K562 (cell line): ENCODE data around the gene HERC5. TPM values are rescaled to one million over a fixed set of nuclear protein-coding genes. Genes with fewer than 3 reads are reported as not detected.
A peak's percentile ranks its signal among the peaks of the same experiment; 100 is the strongest.

ENCODE experiments used
- ATAC-seq: fragments of 200-7000 bp; cut with Tn5 transposase; 3 replicates; pipeline ENCODE4 v1.9.1; 2020; ENCODE audit warnings: moderate library complexity
- BruUV-seq: library from RNA; stranded (reverse); fragments of 400-500 nt; replicated peaks from 2 replicates; lab custom pipeline; 2021; lab: Mats Ljungman, UMichigan
- CTCF ChIA-PET: fragments of 300-600 bp; formaldehyde crosslinking; extraction: SDS; loops from one replicate; lab custom pipeline; 2021; ENCODE audit warnings: low intra/inter-chr PET ratio; lab: Yijun Ruan, JAX
- POLR2A ChIA-PET: fragments of 300-600, 350-650 bp; sonication (Branson Sonifier 250); formaldehyde crosslinking; extraction: SDS; loops from one replicate; lab custom pipeline; 2021; ENCODE audit warnings: antibody characterized with exemption, inconsistent platforms; lab: Yijun Ruan, JAX
- DNase-seq, 4 experiments: peaks; one replicate each; pipeline versions ENCODE4 v3.0.0 to v3.0.0-alpha.2; 2011 to 2018; ENCODE audit warnings: low spot score in 3 of 4, mixed read lengths in 3 of 4; ENCODE audit errors: extremely low read depth in 1 of 4
- FAIRE-seq: peaks from 2 replicates; lab custom pipeline; 2011; peaks lifted over from hg19 to GRCh38; lab: Jason Lieb, UNC
- H2AFZ ChIP-seq: 2 replicates; pipeline ENCODE4 v1.6.0; 2011; ENCODE audit warnings: low read depth, low read length, control low read depth, inconsistent platforms
- H3K27ac ChIP-seq: fragments of 200-600 bp; 3 replicates; pipeline ENCODE4 v1.8.0; 2011; ENCODE audit warnings: low read depth, mild to moderate bottlenecking, control low read depth, inconsistent platforms, low read length, moderate library complexity, mixed read lengths; ENCODE audit errors: extremely low read depth
- H3K27me3 ChIP-seq, 2 experiments: fragments of 300-600 bp in 1 of 2; 2 replicates in 1 of 2; 3 replicates in 1 of 2; pipeline versions ENCODE4 v1.6.0 to v1.8.0; 2011; ENCODE audit warnings: inconsistent platforms in 2 of 2, low read length in 2 of 2, mild to moderate bottlenecking in 1 of 2, mixed read lengths in 1 of 2, moderate library complexity in 1 of 2; ENCODE audit not compliant: control insufficient read depth in 2 of 2, insufficient read depth in 2 of 2
- H3K36me3 ChIP-seq: fragments of 300-600 bp; 3 replicates; pipeline ENCODE4 v1.8.0; 2011; ENCODE audit warnings: mild to moderate bottlenecking, low read length, inconsistent platforms; ENCODE audit not compliant: control insufficient read depth, insufficient read depth
- H3K4me1 ChIP-seq, 2 experiments: fragments of 200-600 bp in 1 of 2; replicated peaks in 1 of 2; 2 replicates in 1 of 2; 3 replicates in 1 of 2; pipeline versions ENCODE4 v1.5.1 to v1.8.0; 2011; ENCODE audit warnings: inconsistent platforms in 2 of 2, low read length in 2 of 2, mild to moderate bottlenecking in 1 of 2, mixed read lengths in 1 of 2, moderate library complexity in 1 of 2; ENCODE audit not compliant: control insufficient read depth in 2 of 2, insufficient read depth in 2 of 2
- H3K4me2 ChIP-seq: 2 replicates; pipeline ENCODE4 v1.6.1; 2011; ENCODE audit warnings: low read length, control low read depth, inconsistent platforms, mixed read lengths; ENCODE audit not compliant: insufficient read depth
- H3K4me3 ChIP-seq: fragments of 200-600 bp; sonication (generic), shearing (Covaris generic); 2 replicates; pipeline ENCODE4 v1.5.1; 2016; ENCODE audit warnings: control low read depth, inconsistent platforms
- H3K79me2 ChIP-seq: fragments of 200-600 bp; 3 replicates; pipeline ENCODE4 v1.8.0; 2011; ENCODE audit warnings: low read length, inconsistent platforms; ENCODE audit not compliant: control insufficient read depth, insufficient read depth
- H3K9ac ChIP-seq, 2 experiments: 2 replicates each; pipeline versions ENCODE4 v1.6.0 to v1.6.1; 2011; ENCODE audit warnings: low read depth in 2 of 2, low read length in 2 of 2, control low read depth in 1 of 2, inconsistent platforms in 1 of 2, mild to moderate bottlenecking in 1 of 2, mixed read lengths in 1 of 2; ENCODE audit not compliant: insufficient read depth in 1 of 2
- H3K9me1 ChIP-seq: one replicate; pipeline ENCODE4 v1.6.0; 2011; ENCODE audit warnings: inconsistent platforms, mild to moderate bottlenecking, low read length, moderate library complexity; ENCODE audit not compliant: control insufficient read depth, insufficient read depth
- H3K9me3 ChIP-seq: replicated peaks from 2 replicates; pipeline ENCODE4 v1.5.1; 2011; ENCODE audit warnings: low read depth, low read length, inconsistent platforms; ENCODE audit not compliant: control insufficient read depth, insufficient read depth
- H4K20me1 ChIP-seq: replicated peaks from 2 replicates; pipeline ENCODE4 v1.6.1; 2011; ENCODE audit warnings: low read length, inconsistent platforms, mixed read lengths; ENCODE audit not compliant: control insufficient read depth, insufficient read depth
- CBFA2T2 ChIP-seq: fragments of 450-650 bp; conservative IDR thresholded peaks from 2 replicates; pipeline ENCODE4 v1.6.1; 2017; ENCODE audit warnings: mild to moderate bottlenecking
- WGBS: fragments of 100-300 bp; shearing (Covaris generic); methylation state at CpG from one replicate; pipeline ENCODE4 v1.1.6; 2016; ENCODE audit warnings: low coverage, mixed read lengths; ENCODE audit not compliant: insufficient coverage; ENCODE audit errors: missing lambda C conversion rate; 5-methylcytosine and 5-hydroxymethylcytosine counted together
- in situ Hi-C: fragments of 300-500 bp; cut with MboI; formaldehyde crosslinking; loops from 4 replicates; pipeline ENCODE4 v1.15.0; 2018; ENCODE audit warnings: inconsistent platforms, mixed read lengths
- intact Hi-C: fragments of 100-400 bp; cut with micrococcal nuclease; formaldehyde crosslinking; loops from 2 replicates; pipeline ENCODE4 v1.14.2; 2022
- polyA plus RNA-seq, 8 experiments: library from polyadenylated mRNA; depleted of rRNA in 4 of 8; stranded (reverse) in 5 of 8; unstranded in 3 of 8; fragments of >200 nt; fragmentation: Nextera tagmentation in 2 of 8; fragmentation: Illumina TruSeq in 1 of 8; extraction: Ambion mirVana in 2 of 8; extraction: Trizol in 1 of 8; gene quantifications; 2 replicates each; pipeline versions ENCODE4 v1.2.1 to v1.2.3, GENCODE V29; 2011 to 2014; ENCODE audit warnings: inconsistent platforms in 1 of 8, missing spikeins in 1 of 8
- total RNA-seq, 7 experiments: library from RNA; depleted of rRNA in 6 of 7; stranded (reverse); fragments of >200 nt in 6 of 7; fragmentation: Illumina TruSeq in 2 of 7; extraction: Trizol in 2 of 7; gene quantifications; 2 replicates each; pipeline versions ENCODE4 v1.2.1 to v1.2.3, GENCODE V29; 2011 to 2021; ENCODE audit warnings: low replicate concordance in 1 of 7
- TF ChIP-seq, protein P1 (sequence below): fragments of 150-350 bp; IDR thresholded peaks from 2 replicates; pipeline ENCODE4 v1.6.1; 2014; ENCODE audit warnings: low read depth, mild to moderate bottlenecking, low read length, borderline replicate concordance
- TF ChIP-seq, protein P2 (sequence below), 2 experiments: fragments of 450-650 bp in 1 of 2; IDR thresholded peaks; 2 replicates each; pipeline ENCODE4 v1.6.1; 2011 to 2017; ENCODE audit warnings: low read depth in 2 of 2, antibody characterized with exemption in 1 of 2, borderline replicate concordance in 1 of 2, low read length in 1 of 2, mild to moderate bottlenecking in 1 of 2, mixed read lengths in 1 of 2; ENCODE audit not compliant: control insufficient read depth in 1 of 2

Gene HERC5
- total and polyA plus RNA-seq, 9 of the 15 experiments (the other 6 are each of a cell fraction or from before 2014, with no cell fraction given) = 0.18 TPM; not detected in 8

DNA sequence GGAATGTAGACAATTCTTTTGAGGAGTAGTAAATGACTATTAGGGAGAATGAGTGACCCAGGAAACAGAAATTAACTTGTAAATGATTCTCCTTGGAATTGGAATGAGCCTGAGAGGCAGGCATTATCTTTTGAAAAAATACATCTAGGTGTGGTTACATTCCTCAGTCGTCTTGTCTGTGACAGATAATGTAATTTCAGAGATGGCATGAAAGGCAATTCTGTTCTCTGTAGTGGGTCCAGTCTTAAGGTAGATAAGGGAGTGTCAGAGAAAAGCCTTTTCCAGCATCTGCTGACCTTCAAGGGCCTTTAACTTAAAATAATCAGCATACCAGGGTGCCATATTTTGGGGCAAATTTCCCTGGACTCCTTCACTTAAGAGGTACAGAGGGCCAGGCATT lies 43.1 kb upstream of the HERC5 start:
- 0% methylated on average over 1 of the region's 1 CpG for WGBS
- H3K27ac ChIP-seq = no peak overlapping the region
- no peaks in the 10 kb centered on the region for H3K79me2 ChIP-seq
- no peak for ATAC-seq
- ChIA-PET CTCF (no interaction called here), POLR2A (no interaction called here)
- H3K4me1 ChIP-seq = no peaks in the 10 kb centered on the region
- in situ Hi-C loops = no loop called here
- no peaks in the 10 kb centered on the region for H3K9me3 ChIP-seq
- TF ChIP-seq CBFA2T2 = peak; percentile 17; the same call in 1 of the 2 replicates
- TF ChIP-seq, protein P1, sequence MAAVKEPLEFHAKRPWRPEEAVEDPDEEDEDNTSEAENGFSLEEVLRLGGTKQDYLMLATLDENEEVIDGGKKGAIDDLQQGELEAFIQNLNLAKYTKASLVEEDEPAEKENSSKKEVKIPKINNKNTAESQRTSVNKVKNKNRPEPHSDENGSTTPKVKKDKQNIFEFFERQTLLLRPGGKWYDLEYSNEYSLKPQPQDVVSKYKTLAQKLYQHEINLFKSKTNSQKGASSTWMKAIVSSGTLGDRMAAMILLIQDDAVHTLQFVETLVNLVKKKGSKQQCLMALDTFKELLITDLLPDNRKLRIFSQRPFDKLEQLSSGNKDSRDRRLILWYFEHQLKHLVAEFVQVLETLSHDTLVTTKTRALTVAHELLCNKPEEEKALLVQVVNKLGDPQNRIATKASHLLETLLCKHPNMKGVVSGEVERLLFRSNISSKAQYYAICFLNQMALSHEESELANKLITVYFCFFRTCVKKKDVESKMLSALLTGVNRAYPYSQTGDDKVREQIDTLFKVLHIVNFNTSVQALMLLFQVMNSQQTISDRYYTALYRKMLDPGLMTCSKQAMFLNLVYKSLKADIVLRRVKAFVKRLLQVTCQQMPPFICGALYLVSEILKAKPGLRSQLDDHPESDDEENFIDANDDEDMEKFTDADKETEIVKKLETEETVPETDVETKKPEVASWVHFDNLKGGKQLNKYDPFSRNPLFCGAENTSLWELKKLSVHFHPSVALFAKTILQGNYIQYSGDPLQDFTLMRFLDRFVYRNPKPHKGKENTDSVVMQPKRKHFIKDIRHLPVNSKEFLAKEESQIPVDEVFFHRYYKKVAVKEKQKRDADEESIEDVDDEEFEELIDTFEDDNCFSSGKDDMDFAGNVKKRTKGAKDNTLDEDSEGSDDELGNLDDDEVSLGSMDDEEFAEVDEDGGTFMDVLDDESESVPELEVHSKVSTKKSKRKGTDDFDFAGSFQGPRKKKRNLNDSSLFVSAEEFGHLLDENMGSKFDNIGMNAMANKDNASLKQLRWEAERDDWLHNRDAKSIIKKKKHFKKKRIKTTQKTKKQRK = no peak
- TF ChIP-seq, protein P2, sequence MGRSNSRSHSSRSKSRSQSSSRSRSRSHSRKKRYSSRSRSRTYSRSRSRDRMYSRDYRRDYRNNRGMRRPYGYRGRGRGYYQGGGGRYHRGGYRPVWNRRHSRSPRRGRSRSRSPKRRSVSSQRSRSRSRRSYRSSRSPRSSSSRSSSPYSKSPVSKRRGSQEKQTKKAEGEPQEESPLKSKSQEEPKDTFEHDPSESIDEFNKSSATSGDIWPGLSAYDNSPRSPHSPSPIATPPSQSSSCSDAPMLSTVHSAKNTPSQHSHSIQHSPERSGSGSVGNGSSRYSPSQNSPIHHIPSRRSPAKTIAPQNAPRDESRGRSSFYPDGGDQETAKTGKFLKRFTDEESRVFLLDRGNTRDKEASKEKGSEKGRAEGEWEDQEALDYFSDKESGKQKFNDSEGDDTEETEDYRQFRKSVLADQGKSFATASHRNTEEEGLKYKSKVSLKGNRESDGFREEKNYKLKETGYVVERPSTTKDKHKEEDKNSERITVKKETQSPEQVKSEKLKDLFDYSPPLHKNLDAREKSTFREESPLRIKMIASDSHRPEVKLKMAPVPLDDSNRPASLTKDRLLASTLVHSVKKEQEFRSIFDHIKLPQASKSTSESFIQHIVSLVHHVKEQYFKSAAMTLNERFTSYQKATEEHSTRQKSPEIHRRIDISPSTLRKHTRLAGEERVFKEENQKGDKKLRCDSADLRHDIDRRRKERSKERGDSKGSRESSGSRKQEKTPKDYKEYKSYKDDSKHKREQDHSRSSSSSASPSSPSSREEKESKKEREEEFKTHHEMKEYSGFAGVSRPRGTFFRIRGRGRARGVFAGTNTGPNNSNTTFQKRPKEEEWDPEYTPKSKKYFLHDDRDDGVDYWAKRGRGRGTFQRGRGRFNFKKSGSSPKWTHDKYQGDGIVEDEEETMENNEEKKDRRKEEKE (IDR thresholded peaks at IDR 0.05; ENCODE audit: borderline replicate concordance in 1 of 2, control insufficient read depth in 1 of 2, low read depth in 2 of 2, low read length in 1 of 2) = no peak
- H4K20me1 ChIP-seq = no peaks in the 10 kb centered on the region
- H2AFZ ChIP-seq = no peak overlapping the region
- H3K4me3 ChIP-seq = no peak overlapping the region
- intact Hi-C loops = no loop called here
- H3K4me2 ChIP-seq = no peak overlapping the region
- peak in 1 of 4 experiments; percentile 6 for DNase-seq
- H3K9ac ChIP-seq = no peak overlapping the region
- no peaks in the 10 kb centered on the region for H3K36me3 ChIP-seq
- no peak for FAIRE-seq
- H3K27me3 ChIP-seq = no peaks in the 10 kb centered on the region
- H3K9me1 ChIP-seq = no peaks in the 10 kb centered on the region
- BruUV-seq = no TSS peak
